Trophoblast cell (in vitro differentiated cells and primary cell): ENCODE measurements around the gene WWP2.

Experiments
- DNase-seq, 2 donors: peaks; one replicate each; pipeline ENCODE4 v3.0.0-alpha.2; 2016
- H2AFZ ChIP-seq: 2 replicates; pipeline ENCODE4 v1.6.1; 2013; ENCODE audit warnings: low read length, moderate library complexity, mild to moderate bottlenecking; ENCODE audit not compliant: insufficient read depth, poor library complexity
- H2AK5ac ChIP-seq: 2 replicates; pipeline ENCODE4 v1.6.1; 2013; ENCODE audit warnings: mild to moderate bottlenecking, low read length
- H2BK120ac ChIP-seq: 2 replicates; pipeline ENCODE4 v1.6.1; 2013; ENCODE audit warnings: low read length, mild to moderate bottlenecking, moderate library complexity; ENCODE audit not compliant: insufficient read depth, poor library complexity
- H2BK12ac ChIP-seq: 2 replicates; pipeline ENCODE4 v1.6.1; 2013; ENCODE audit warnings: mild to moderate bottlenecking, low read length, moderate library complexity
- H2BK5ac ChIP-seq: 2 replicates; pipeline ENCODE4 v1.6.1; 2013; ENCODE audit warnings: low read length, low read depth, moderate library complexity, mild to moderate bottlenecking; ENCODE audit not compliant: poor library complexity
- H3K14ac ChIP-seq: 2 replicates; pipeline ENCODE4 v1.6.1; 2013; ENCODE audit warnings: mild to moderate bottlenecking, low read length
- H3K18ac ChIP-seq: 2 replicates; pipeline ENCODE4 v1.6.1; 2013; ENCODE audit warnings: mild to moderate bottlenecking, low read length
- H3K23ac ChIP-seq: 2 replicates; pipeline ENCODE4 v1.6.1; 2013; ENCODE audit warnings: low read length
- H3K27ac ChIP-seq: 2 replicates; pipeline ENCODE4 v1.5.1; 2013; ENCODE audit warnings: low read depth, mild to moderate bottlenecking, inconsistent platforms, low read length, moderate library complexity
- H3K27me3 ChIP-seq: 2 replicates; pipeline ENCODE4 v1.6.1; 2013; ENCODE audit warnings: inconsistent platforms, mild to moderate bottlenecking, low read length, moderate library complexity; ENCODE audit not compliant: insufficient read depth
- H3K36me3 ChIP-seq, 2 experiments: 1 replicate in 1 of 2; 2 replicates in 1 of 2; pipeline ENCODE4 v1.6.1; 2013; ENCODE audit warnings: low read length in 2 of 2, mild to moderate bottlenecking in 2 of 2, moderate library complexity in 1 of 2; ENCODE audit not compliant: insufficient read depth in 2 of 2, control insufficient read depth in 1 of 2
- H3K4ac ChIP-seq: 2 replicates; pipeline ENCODE4 v1.6.1; 2013; ENCODE audit warnings: low read depth, mild to moderate bottlenecking, low read length, moderate library complexity
- H3K4me1 ChIP-seq, 2 experiments: 1 replicate in 1 of 2; 2 replicates in 1 of 2; pipeline ENCODE4 v1.6.1; 2013; ENCODE audit warnings: low read length in 2 of 2, mild to moderate bottlenecking in 2 of 2, moderate library complexity in 1 of 2; ENCODE audit not compliant: insufficient read depth in 2 of 2, control insufficient read depth in 1 of 2
- H3K4me2 ChIP-seq: 2 replicates; pipeline ENCODE4 v1.6.1; 2013; ENCODE audit warnings: inconsistent platforms, mild to moderate bottlenecking, low read length, moderate library complexity
- H3K4me3 ChIP-seq: 2 replicates; pipeline ENCODE4 v1.5.1; 2013; ENCODE audit warnings: mild to moderate bottlenecking, low read depth, low read length, inconsistent platforms
- H3K79me1 ChIP-seq: one replicate; pipeline ENCODE4 v1.6.1; 2013; ENCODE audit warnings: low read length
- H3K79me2 ChIP-seq: 2 replicates; pipeline ENCODE4 v1.6.1; 2013; ENCODE audit warnings: low read length, mild to moderate bottlenecking; ENCODE audit not compliant: control insufficient read depth, insufficient read depth, poor library complexity
- H3K9ac ChIP-seq: 2 replicates; pipeline ENCODE4 v1.6.1; 2013; ENCODE audit warnings: mild to moderate bottlenecking, low read length
- H3K9me3 ChIP-seq: 2 replicates; pipeline ENCODE4 v1.6.1; 2013; ENCODE audit warnings: low read depth, mild to moderate bottlenecking, control low read depth, inconsistent platforms, low read length; ENCODE audit not compliant: insufficient read depth
- H4K12ac ChIP-seq: 2 replicates; pipeline ENCODE4 v1.6.1; 2013; ENCODE audit warnings: low read depth, mild to moderate bottlenecking, low read length, moderate library complexity
- H4K8ac ChIP-seq: 2 replicates; pipeline ENCODE4 v1.6.1; 2013; ENCODE audit warnings: low read depth, mild to moderate bottlenecking, low read length, moderate library complexity
- H4K91ac ChIP-seq: one replicate; pipeline ENCODE4 v1.6.1; 2013; ENCODE audit warnings: low read depth, mild to moderate bottlenecking, low read length, moderate library complexity
- WGBS: extraction: QIAGEN DNeasy Blood & Tissue Kit; methylation state at CpG from one replicate; pipeline ENCODE4 v1.1.7; 2013; ENCODE audit warnings: missing lambda C conversion rate; ENCODE audit not compliant: insufficient read length, insufficient coverage; ENCODE audit errors: extremely low coverage; 5-methylcytosine and 5-hydroxymethylcytosine counted together

The WWP2 gene

DNA sequence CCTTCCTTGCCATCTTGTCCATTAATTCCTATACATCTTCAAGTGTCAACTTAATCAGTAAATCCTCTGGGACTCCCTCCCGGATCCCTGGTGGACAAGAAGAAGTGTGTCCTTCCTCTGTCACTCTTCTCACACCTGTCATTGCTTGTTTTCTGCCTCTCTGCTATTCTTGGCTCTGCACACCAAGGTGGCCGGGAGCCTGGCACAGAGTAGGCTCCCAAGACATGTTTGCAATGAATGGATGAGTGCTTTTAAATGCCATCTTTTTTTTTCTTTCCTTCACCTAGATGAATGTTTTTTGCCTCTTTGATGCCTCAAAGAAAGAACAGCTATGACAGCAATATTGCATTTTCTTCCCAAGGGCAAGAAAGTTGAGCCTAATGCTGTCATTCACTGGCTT, 131.0 kb downstream of the WWP2 start:
- H2AFZ ChIP-seq = no peak overlapping the region
- no peaks in the 10 kb centered on the region for H3K79me2 ChIP-seq
- no peak overlapping the region for H4K91ac ChIP-seq
- H2BK120ac ChIP-seq = no peak overlapping the region
- no peak overlapping the region for H3K4me3 ChIP-seq
- peaks cover 5 to 10% of the 10 kb centered on the region in 2 experiments for H3K4me1 ChIP-seq
- H4K8ac ChIP-seq = no peak overlapping the region
- no peak overlapping the region for H3K14ac ChIP-seq
- peak overlapping the region; percentile 15 for H3K27ac ChIP-seq
- no peak overlapping the region for H2BK5ac ChIP-seq
- H3K4ac ChIP-seq = no peak overlapping the region
- no CpG with 5 or more reads among the region's 2 CpGs for WGBS
- H3K18ac ChIP-seq = no peak overlapping the region
- H3K36me3 ChIP-seq = peaks cover 0 to 5% of the 10 kb centered on the region in 2 experiments
- no peaks in the 10 kb centered on the region for H3K27me3 ChIP-seq
- peaks cover 2% of the 10 kb centered on the region for H3K79me1 ChIP-seq
- H4K12ac ChIP-seq = no peak overlapping the region
- H3K9ac ChIP-seq = no peak overlapping the region
- H2AK5ac ChIP-seq = no peak overlapping the region
- H3K23ac ChIP-seq = no peak overlapping the region
- no peak for DNase-seq
- peak overlapping the region; percentile 39 for H2BK12ac ChIP-seq
- H3K4me2 ChIP-seq = no peak overlapping the region
- H3K9me3 ChIP-seq = no peaks in the 10 kb centered on the region

DNA sequence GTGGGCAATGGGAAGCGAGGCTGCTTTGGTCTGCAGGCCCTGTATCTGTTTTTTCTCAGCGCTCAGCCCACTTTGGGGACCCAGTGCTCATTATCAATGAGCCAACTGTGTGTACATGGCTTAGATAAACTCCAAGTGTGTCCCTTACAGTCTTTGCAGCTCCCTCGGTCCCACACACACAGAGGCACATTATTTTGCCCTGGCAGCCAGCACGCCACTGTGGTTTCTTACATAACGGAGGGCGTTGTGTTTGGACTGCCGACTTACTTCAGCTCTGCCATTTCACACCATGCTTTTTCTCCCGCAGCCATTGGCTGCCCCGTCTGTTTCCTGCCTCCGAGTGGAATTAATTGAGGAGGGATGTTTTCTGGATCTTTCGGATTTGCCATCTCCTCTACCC, 132.5 kb downstream of the WWP2 start:
- H3K23ac ChIP-seq = no peak overlapping the region
- H2BK120ac ChIP-seq = no peak overlapping the region
- peaks cover 2% of the 10 kb centered on the region for H3K79me1 ChIP-seq
- no peak overlapping the region for H4K12ac ChIP-seq
- H3K79me2 ChIP-seq = no peaks in the 10 kb centered on the region
- H3K9ac ChIP-seq = no peak overlapping the region
- H3K36me3 ChIP-seq = no peaks in the 10 kb centered on the region
- no peak overlapping the region for H3K4me2 ChIP-seq
- no CpG with 5 or more reads among the region's 11 CpGs for WGBS
- no peaks in the 10 kb centered on the region for H3K9me3 ChIP-seq
- H3K4ac ChIP-seq = no peak overlapping the region
- no peaks in the 10 kb centered on the region for H3K27me3 ChIP-seq
- no peak overlapping the region for H4K91ac ChIP-seq
- H2AK5ac ChIP-seq = no peak overlapping the region
- no peak overlapping the region for H2AFZ ChIP-seq
- no peak overlapping the region for H3K18ac ChIP-seq
- H2BK5ac ChIP-seq = no peak overlapping the region
- H3K27ac ChIP-seq = no peak overlapping the region
- no peak overlapping the region for H2BK12ac ChIP-seq
- H3K14ac ChIP-seq = no peak overlapping the region
- H3K4me1 ChIP-seq = peaks cover 5 to 10% of the 10 kb centered on the region in 2 experiments
- DNase-seq = no peak
- H4K8ac ChIP-seq = no peak overlapping the region
- H3K4me3 ChIP-seq = no peak overlapping the region

DNA sequence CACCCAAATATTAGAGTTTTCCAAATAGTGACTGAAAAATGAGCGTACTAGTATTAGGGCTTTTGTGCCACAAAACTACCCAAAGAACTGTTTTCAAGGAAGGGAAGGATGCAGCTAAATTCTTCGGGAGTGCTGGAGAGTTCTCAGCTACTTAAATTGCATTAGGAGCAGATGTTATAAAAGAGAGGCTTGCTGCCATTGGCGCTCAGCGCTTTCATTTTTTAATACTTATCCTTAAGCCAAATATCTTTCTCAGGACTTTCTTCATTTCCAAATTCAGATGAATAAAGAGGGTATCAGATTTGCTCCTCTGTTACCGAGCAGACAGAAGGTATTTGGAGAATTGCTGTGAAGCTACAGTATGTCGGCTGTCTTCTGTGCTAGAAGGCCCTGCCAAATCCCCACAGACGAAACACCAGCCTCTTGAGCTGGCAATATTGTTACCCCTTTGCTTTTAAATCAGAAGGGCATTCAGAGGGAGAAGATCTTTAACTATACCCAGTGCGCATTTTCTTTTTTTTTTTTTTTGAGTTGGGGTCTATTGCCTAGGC, 141.8 kb downstream of the WWP2 start:
- DNase-seq = no peak
- Histone ChIP-seq H3K79me1 (no peaks in the 10 kb centered on the region), H2AFZ (no peak overlapping the region), H3K14ac (no peak overlapping the region), H3K9ac (no peak overlapping the region), H2AK5ac (no peak overlapping the region), H2BK120ac (no peak overlapping the region), H4K91ac (no peak overlapping the region), H3K18ac (no peak overlapping the region), H3K27ac (no peak overlapping the region), H3K79me2 (no peaks in the 10 kb centered on the region), H4K12ac (no peak overlapping the region), H3K4ac (no peak overlapping the region), H3K23ac (no peak overlapping the region), H2BK5ac (no peak overlapping the region), H4K8ac (no peak overlapping the region), H3K4me1 (peaks cover 0 to 2% of the 10 kb centered on the region in 2 experiments), H3K4me3 (no peak overlapping the region), H3K27me3 (no peaks in the 10 kb centered on the region), H3K36me3 (peaks cover 0 to 4% of the 10 kb centered on the region in 2 experiments), H3K4me2 (no peak overlapping the region), H2BK12ac (no peak overlapping the region), H3K9me3 (no peaks in the 10 kb centered on the region)
- no CpG with 5 or more reads among the region's 8 CpGs for WGBS

DNA sequence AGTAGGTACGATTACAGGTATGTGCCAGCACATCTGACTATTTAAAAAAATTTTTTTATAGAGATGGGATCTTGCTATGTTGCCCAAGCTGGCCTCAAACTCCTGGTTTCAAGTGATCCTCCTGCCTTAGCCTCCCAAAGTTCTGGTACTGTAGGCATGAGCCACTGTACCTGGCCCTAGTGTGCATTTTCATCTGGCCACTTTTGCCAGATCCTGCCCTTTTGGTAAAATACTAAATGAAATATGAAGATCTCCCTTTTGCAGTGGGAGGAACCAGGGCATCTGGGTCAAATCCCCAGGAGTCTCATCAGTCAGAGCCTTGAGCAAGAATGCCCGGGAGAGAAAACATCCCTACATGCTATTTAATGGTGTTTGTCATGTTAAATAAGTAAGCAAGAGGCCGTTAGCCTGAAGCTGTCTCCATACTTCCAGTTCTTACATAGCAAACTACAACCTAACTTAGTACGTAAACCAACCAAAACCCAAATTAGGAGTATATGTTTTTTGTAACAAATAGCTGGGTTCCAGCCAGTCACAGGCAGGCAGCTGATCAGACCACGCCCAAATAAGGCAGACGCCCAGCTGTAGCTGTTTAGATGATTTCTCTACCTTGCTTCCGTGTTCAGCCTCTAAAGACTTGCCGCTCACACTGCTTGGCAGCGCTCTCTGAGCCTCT, 142.5 kb downstream of the WWP2 start:
- H3K27me3 ChIP-seq = no peaks in the 10 kb centered on the region
- no peak overlapping the region for H2BK12ac ChIP-seq
- no peak overlapping the region for H3K4me2 ChIP-seq
- H3K4me1 ChIP-seq = peaks cover 0 to 2% of the 10 kb centered on the region in 2 experiments
- H4K91ac ChIP-seq = no peak overlapping the region
- H3K9me3 ChIP-seq = no peaks in the 10 kb centered on the region
- no peak overlapping the region for H3K23ac ChIP-seq
- H2AFZ ChIP-seq = no peak overlapping the region
- no peak overlapping the region for H2BK120ac ChIP-seq
- H4K12ac ChIP-seq = no peak overlapping the region
- no peak overlapping the region for H3K4me3 ChIP-seq
- no peak overlapping the region for H2AK5ac ChIP-seq
- H3K27ac ChIP-seq = no peak overlapping the region
- no peak overlapping the region for H3K9ac ChIP-seq
- DNase-seq = peak in 1 of 2 donors; percentile 55
- H3K79me1 ChIP-seq = no peaks in the 10 kb centered on the region
- H3K18ac ChIP-seq = no peak overlapping the region
- peaks cover 0 to 4% of the 10 kb centered on the region in 2 experiments for H3K36me3 ChIP-seq
- H3K14ac ChIP-seq = no peak overlapping the region
- WGBS = no CpG with 5 or more reads among the region's 9 CpGs
- no peak overlapping the region for H3K4ac ChIP-seq
- H4K8ac ChIP-seq = no peak overlapping the region
- no peak overlapping the region for H2BK5ac ChIP-seq
- no peaks in the 10 kb centered on the region for H3K79me2 ChIP-seq
